ENCODE measurements around the gene GREM2.

The GREM2 gene

GRCh38 chr1:240611619-240612480, at the start of gene GREM2:
Gene GREM2, minus strand, starts transcription at chr1:240612155. Its CDS starts 118,680 bp downstream, at chr1:240493475.
- DNase-seq, result no peak

GRCh38 chr1:240658312-240658960, 46.5 kb upstream of the GREM2 start:
- DNase-seq, result no peak

- no peak for DNase-seq
These were observed 44.6 kb upstream of the GREM2 start for GRCh38 chr1:240656531-240656930.

GRCh38 chr1:240652961-240653409, 41.0 kb upstream of the GREM2 start:
- DNase-seq, result no peak

GRCh38 chr1:240652549-240652948, 40.6 kb upstream of the GREM2 start:
- DNase-seq, result no peak

GRCh38 chr1:240650877-240651276, 38.9 kb upstream of the GREM2 start:
- DNase-seq, result no peak

- no peak for DNase-seq
These were observed 38.1 kb upstream of the GREM2 start for GRCh38 chr1:240649733-240650721.

- DNase-seq, result no peak
These were observed 34.8 kb upstream of the GREM2 start for GRCh38 chr1:240646571-240647240.

- no peak for DNase-seq
These were observed 32.8 kb upstream of the GREM2 start for GRCh38 chr1:240644732-240645131.

- no peak for DNase-seq
These were observed 23.7 kb upstream of the GREM2 start for GRCh38 chr1:240635466-240636256.

- DNase-seq, result no peak
These were observed 18.5 kb upstream of the GREM2 start for GRCh38 chr1:240630409-240630808.

GRCh38 chr1:240621249-240621648, 9.3 kb upstream of the GREM2 start:
- DNase-seq, result no peak

GRCh38 chr1:240619906-240620621, 8.1 kb upstream of the GREM2 start:
- no peak for DNase-seq

- DNase-seq, result no peak
These were observed 7.4 kb upstream of the GREM2 start for GRCh38 chr1:240619357-240619756.

- DNase-seq, result no peak
These were observed 7.0 kb upstream of the GREM2 start for GRCh38 chr1:240618946-240619345.

GRCh38 chr1:240616018-240616417, 4.1 kb upstream of the GREM2 start:
- no peak for DNase-seq

GRCh38 chr1:240613356-240614142, 1.6 kb upstream of the GREM2 start:
- DNase-seq, result no peak

- no peak for DNase-seq
These were observed 856 bp upstream of the GREM2 start for GRCh38 chr1:240612811-240613210.

GRCh38 chr1:240611228-240611618, 732 bp downstream of the GREM2 start:
- no peak for DNase-seq

- no peak for DNase-seq
These were observed 1.3 kb downstream of the GREM2 start for GRCh38 chr1:240610636-240611035.

Data from NCI-H1417 treated with DMSO at 0.1 percent for 48 hours (cell line).